ENCODE results near the gene SORCS2.
A peak's percentile ranks its signal among the peaks of the same experiment; 100 is the strongest.

Gene SORCS2

GRCh38 chr4:7779432-7779768 lies 587.1 kb downstream of the SORCS2 start:
- peak; percentile 28 for DNase-seq
- peak overlapping the region; percentile 49 for H3K27ac ChIP-seq
- in situ Hi-C loops (cut with HindIII; ENCODE audit: low pct_ligation_motif_present, low sequenced_read_pairs), result no loop called here

GRCh38 chr4:7780751-7781348 lies 588.5 kb downstream of the SORCS2 start:
- H3K36me3 ChIP-seq (replicated peaks), result peaks cover 77% of the 10 kb centered on the region
- peak overlapping the region; percentile 63 for H3K27ac ChIP-seq
- TF ChIP-seq, protein P1, sequence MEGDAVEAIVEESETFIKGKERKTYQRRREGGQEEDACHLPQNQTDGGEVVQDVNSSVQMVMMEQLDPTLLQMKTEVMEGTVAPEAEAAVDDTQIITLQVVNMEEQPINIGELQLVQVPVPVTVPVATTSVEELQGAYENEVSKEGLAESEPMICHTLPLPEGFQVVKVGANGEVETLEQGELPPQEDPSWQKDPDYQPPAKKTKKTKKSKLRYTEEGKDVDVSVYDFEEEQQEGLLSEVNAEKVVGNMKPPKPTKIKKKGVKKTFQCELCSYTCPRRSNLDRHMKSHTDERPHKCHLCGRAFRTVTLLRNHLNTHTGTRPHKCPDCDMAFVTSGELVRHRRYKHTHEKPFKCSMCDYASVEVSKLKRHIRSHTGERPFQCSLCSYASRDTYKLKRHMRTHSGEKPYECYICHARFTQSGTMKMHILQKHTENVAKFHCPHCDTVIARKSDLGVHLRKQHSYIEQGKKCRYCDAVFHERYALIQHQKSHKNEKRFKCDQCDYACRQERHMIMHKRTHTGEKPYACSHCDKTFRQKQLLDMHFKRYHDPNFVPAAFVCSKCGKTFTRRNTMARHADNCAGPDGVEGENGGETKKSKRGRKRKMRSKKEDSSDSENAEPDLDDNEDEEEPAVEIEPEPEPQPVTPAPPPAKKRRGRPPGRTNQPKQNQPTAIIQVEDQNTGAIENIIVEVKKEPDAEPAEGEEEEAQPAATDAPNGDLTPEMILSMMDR (IDR thresholded peaks at IDR 0.05; ENCODE audit: low read depth, low read length, missing control alignments), result no peak
- no peak for DNase-seq
- H3K27me3 ChIP-seq (replicated peaks), result no peaks in the 10 kb centered on the region
- in situ Hi-C loops (cut with HindIII; ENCODE audit: low pct_ligation_motif_present, low sequenced_read_pairs), result no loop called here
- no peak overlapping the region for H3K4me3 ChIP-seq (ENCODE audit: low read depth, low read length)

More at GRCh38 chr4:7779432-7779768, 587.1 kb downstream of the SORCS2 start:
- H3K27me3 ChIP-seq (replicated peaks), result no peaks in the 10 kb centered on the region
- H3K4me3 ChIP-seq (ENCODE audit: low read depth, low read length), result no peak overlapping the region
- TF ChIP-seq, protein P1 (IDR thresholded peaks at IDR 0.05; ENCODE audit: low read depth, low read length, missing control alignments), result no peak
- H3K36me3 ChIP-seq (replicated peaks), result peaks cover 77% of the 10 kb centered on the region

- TF ChIP-seq, protein P1 (IDR thresholded peaks at IDR 0.05; ENCODE audit: low read depth, low read length, missing control alignments), result no peak
- in situ Hi-C loops (cut with HindIII; ENCODE audit: low pct_ligation_motif_present, low sequenced_read_pairs), result no loop called here
- peak; percentile 86 for DNase-seq
- peak overlapping the region; percentile 63 for H3K27ac ChIP-seq
- H3K27me3 ChIP-seq (replicated peaks), result no peaks in the 10 kb centered on the region
- H3K4me3 ChIP-seq (ENCODE audit: low read depth, low read length), result no peak overlapping the region
- peaks cover 77% of the 10 kb centered on the region for H3K36me3 ChIP-seq (replicated peaks)
Measured at GRCh38 chr4:7781366-7781765, 589.0 kb downstream of the SORCS2 start.

GRCh38 chr4:7781993-7782392 lies 589.7 kb downstream of the SORCS2 start:
- H3K4me3 ChIP-seq (ENCODE audit: low read depth, low read length), result no peak overlapping the region
- in situ Hi-C loops (cut with HindIII; ENCODE audit: low pct_ligation_motif_present, low sequenced_read_pairs), result no loop called here
- TF ChIP-seq, protein P1 (IDR thresholded peaks at IDR 0.05; ENCODE audit: low read depth, low read length, missing control alignments), result no peak
- no peak for DNase-seq
- no peaks in the 10 kb centered on the region for H3K27me3 ChIP-seq (replicated peaks)
- H3K27ac ChIP-seq, result peak overlapping the region; percentile 63
- H3K36me3 ChIP-seq (replicated peaks), result peaks cover 76% of the 10 kb centered on the region

- peaks cover 76% of the 10 kb centered on the region for H3K36me3 ChIP-seq (replicated peaks)
- H3K4me3 ChIP-seq (ENCODE audit: low read depth, low read length), result no peak overlapping the region
- H3K27me3 ChIP-seq (replicated peaks), result no peaks in the 10 kb centered on the region
- H3K27ac ChIP-seq, result peak overlapping the region; percentile 63
- in situ Hi-C loops (cut with HindIII; ENCODE audit: low pct_ligation_motif_present, low sequenced_read_pairs), result no loop called here
- TF ChIP-seq, protein P1 (IDR thresholded peaks at IDR 0.05; ENCODE audit: low read depth, low read length, missing control alignments), result no peak
- DNase-seq, result no peak
Measured at GRCh38 chr4:7782783-7783182, 590.4 kb downstream of the SORCS2 start.

GRCh38 chr4:7783541-7783940 lies 591.2 kb downstream of the SORCS2 start:
- DNase-seq, result no peak
- no peaks in the 10 kb centered on the region for H3K27me3 ChIP-seq (replicated peaks)
- H3K4me3 ChIP-seq (ENCODE audit: low read depth, low read length), result no peak overlapping the region
- in situ Hi-C loops (cut with HindIII; ENCODE audit: low pct_ligation_motif_present, low sequenced_read_pairs), result no loop called here
- H3K27ac ChIP-seq, result peak overlapping the region; percentile 63
- peaks cover 73% of the 10 kb centered on the region for H3K36me3 ChIP-seq (replicated peaks)
- TF ChIP-seq, protein P1 (IDR thresholded peaks at IDR 0.05; ENCODE audit: low read depth, low read length, missing control alignments), result no peak

Measured in brain microvascular endothelial cell (primary cell).